HepG2 (cell line): ENCODE measurements around the gene RPS19BP1. TPM values are rescaled to one million over a fixed set of nuclear protein-coding genes. Genes with fewer than 3 reads are reported as not detected.
A peak's percentile ranks its signal among the peaks of the same experiment; 100 is the strongest.

Experiments used
- ATAC-seq: fragments of 200-7000 bp; cut with Tn5 transposase; 3 replicates; pipeline ENCODE4 v1.9.1; 2020; ENCODE audit warnings: mild to moderate bottlenecking, moderate library complexity
- BruUV-seq: library from RNA; stranded (reverse); fragments of 400-500 nt; replicated peaks from 2 replicates; lab custom pipeline; 2021; lab: Mats Ljungman, UMichigan
- CTCF ChIA-PET: fragments of 300-600 bp; formaldehyde crosslinking; extraction: SDS; loops from one replicate; lab custom pipeline; 2021; ENCODE audit warnings: low total read pairs, inconsistent platforms, low intra/inter-chr PET ratio; lab: Yijun Ruan, JAX
- POLR2A ChIA-PET: fragments of 350-600 bp; sonication (Branson Sonifier 250); formaldehyde crosslinking; loops from one replicate; lab custom pipeline; 2020; ENCODE audit warnings: antibody characterized with exemption, inconsistent platforms; lab: Yijun Ruan, JAX
- DNase-seq: peaks from one replicate; pipeline ENCODE4 v3.0.0-alpha.2; 2015; ENCODE audit warnings: low spot score
- FAIRE-seq: peaks from 3 replicates; lab custom pipeline; 2011; peaks lifted over from hg19 to GRCh38; lab: Jason Lieb, UNC
- H2AFZ ChIP-seq: one replicate; pipeline ENCODE4 v1.6.1; 2011; ENCODE audit warnings: low read length, inconsistent platforms
- H3K27ac ChIP-seq: fragments of 300-600 bp; 3 replicates; pipeline ENCODE4 v1.8.0; 2011; ENCODE audit warnings: mixed run types, mild to moderate bottlenecking, mixed read lengths, low read length, inconsistent platforms; ENCODE audit not compliant: insufficient read depth; ENCODE audit errors: extremely low read length
- H3K27me3 ChIP-seq, 2 experiments: fragments of 200-600 bp in 1 of 2; 2 replicates in 1 of 2; 3 replicates in 1 of 2; pipeline versions ENCODE4 v1.6.0 to v1.8.0; 2011; ENCODE audit warnings: low read length in 2 of 2, mild to moderate bottlenecking in 2 of 2, moderate library complexity in 2 of 2, inconsistent platforms in 1 of 2; ENCODE audit not compliant: insufficient read depth in 2 of 2, control insufficient read depth in 1 of 2
- H3K36me3 ChIP-seq, 2 experiments: fragments of 200-600 bp in 1 of 2; replicated peaks in 1 of 2; 2 replicates in 1 of 2; 3 replicates in 1 of 2; pipeline versions ENCODE4 v1.5.1 to v1.8.0; 2011; ENCODE audit warnings: low read length in 2 of 2, inconsistent platforms in 1 of 2; ENCODE audit not compliant: insufficient read depth in 2 of 2, control insufficient read depth in 1 of 2
- H3K4me1 ChIP-seq: 2 replicates; pipeline ENCODE4 v1.5.1; 2012; ENCODE audit warnings: low read length, inconsistent platforms; ENCODE audit not compliant: insufficient read depth
- H3K4me2 ChIP-seq: 2 replicates; pipeline ENCODE4 v1.6.0; 2011; ENCODE audit warnings: low read depth, low read length, inconsistent platforms
- H3K4me3 ChIP-seq, 3 experiments: fragments of 200-600 bp in 1 of 3; sonication (generic), shearing (Covaris generic) in 1 of 3; replicated peaks in 1 of 3; 2 replicates each; pipeline ENCODE4 v1.5.1; 2011 to 2016; ENCODE audit warnings: low read length in 3 of 3, inconsistent platforms in 2 of 3, low read depth in 2 of 3, mild to moderate bottlenecking in 2 of 3, control low read depth in 1 of 3, mixed read lengths in 1 of 3; ENCODE audit not compliant: insufficient read depth in 1 of 3
- H3K79me2 ChIP-seq: one replicate; pipeline ENCODE4 v1.6.1; 2011; ENCODE audit warnings: low read length, inconsistent platforms; ENCODE audit not compliant: insufficient read depth
- H3K9ac ChIP-seq: 2 replicates; pipeline ENCODE4 v1.6.0; 2011; ENCODE audit warnings: mild to moderate bottlenecking, low read depth, low read length, inconsistent platforms; ENCODE audit not compliant: insufficient read depth
- H3K9me3 ChIP-seq: 2 replicates; pipeline ENCODE4 v1.5.1; 2012; ENCODE audit warnings: mild to moderate bottlenecking, low read length
- H4K20me1 ChIP-seq: 2 replicates; pipeline ENCODE4 v1.6.0; 2011; ENCODE audit warnings: inconsistent platforms, mild to moderate bottlenecking, low read length, moderate library complexity; ENCODE audit not compliant: insufficient read depth
- CEBPB ChIP-seq: IDR thresholded peaks from 2 replicates; pipeline ENCODE4 v1.6.1; 2011; ENCODE audit warnings: low read depth, low read length, improper control_type of control experiment, borderline replicate concordance
- ELF4 ChIP-seq: sonication (generic); formaldehyde crosslinking; IDR thresholded peaks from 2 replicates; pipeline ENCODE4 v1.5.0; 2020; ENCODE audit warnings: missing genetic modification reagents, mild to moderate bottlenecking, moderate library complexity, borderline replicate concordance
- FOXO1 ChIP-seq: sonication (generic); formaldehyde crosslinking; IDR thresholded peaks from 2 replicates; pipeline ENCODE4 v1.4.0; 2020; ENCODE audit warnings: missing genetic modification reagents
- GATAD1 ChIP-seq: IDR thresholded peaks from 2 replicates; pipeline ENCODE4 v1.6.1; 2016; ENCODE audit warnings: missing genetic modification reagents, missing compliant biosample characterization
- MAF1 ChIP-seq: sonication (generic); formaldehyde crosslinking; IDR thresholded peaks from 2 replicates; pipeline ENCODE4 v1.5.0; 2020; ENCODE audit warnings: missing genetic modification reagents, borderline replicate concordance
- MAFF ChIP-seq: IDR thresholded peaks from 2 replicates; pipeline ENCODE4 v1.6.1; 2011; ENCODE audit warnings: low read depth, low read length, improper control_type of control experiment
- SAFB2 ChIP-seq: sonication (generic); formaldehyde crosslinking; IDR thresholded peaks from 2 replicates; pipeline ENCODE4 v1.5.1; 2020; ENCODE audit warnings: missing genetic modification reagents, low read depth, mild to moderate bottlenecking, borderline replicate concordance
- ZFP41 ChIP-seq: sonication (generic); formaldehyde crosslinking; IDR thresholded peaks from 2 replicates; pipeline ENCODE4 v1.4.0; 2020; ENCODE audit warnings: mild to moderate bottlenecking, missing genetic modification reagents, borderline replicate concordance
- ZNF101 ChIP-seq: sonication (generic); formaldehyde crosslinking; IDR thresholded peaks from 2 replicates; pipeline ENCODE4 v1.4.0; 2020; ENCODE audit warnings: mild to moderate bottlenecking, low read depth, missing genetic modification reagents, borderline replicate concordance
- ZNF292 ChIP-seq: sonication (generic); formaldehyde crosslinking; IDR thresholded peaks from 2 replicates; pipeline ENCODE4 v1.8.1; 2022; ENCODE audit warnings: mild to moderate bottlenecking, low read depth, missing genetic modification reagents, borderline replicate concordance
- ZNF607 ChIP-seq: sonication (generic); formaldehyde crosslinking; IDR thresholded peaks from 2 replicates; pipeline ENCODE4 v1.5.1; 2020; ENCODE audit warnings: missing genetic modification reagents, mild to moderate bottlenecking, borderline replicate concordance
- WGBS: methylation state at CpG from one replicate; pipeline ENCODE4 v1.1.6; 2017; ENCODE audit warnings: low lambda C conversion rate; 5-methylcytosine and 5-hydroxymethylcytosine counted together
- in situ Hi-C: cut with HindIII; loops from 2 replicates; pipeline ENCODE4 v1.10.0; 2017; ENCODE audit warnings: low pct_unique_long_range_greater_than_20kb; ENCODE audit not compliant: extremely low pct_ligation_motif_present
- intact Hi-C: fragments of 100-400 bp; cut with micrococcal nuclease; formaldehyde crosslinking; loops from one replicate; pipeline ENCODE4 v1.10.0; 2022; ENCODE audit not compliant: unreplicated experiment
- polyA plus RNA-seq, 8 experiments: library from polyadenylated mRNA; depleted of rRNA in 3 of 8; stranded (reverse) in 7 of 8; unstranded in 1 of 8; fragments of >200 nt; fragmentation: Illumina TruSeq in 4 of 8; extraction: Trizol in 4 of 8; gene quantifications; 2 replicates each; pipeline versions ENCODE4 v1.2.1 to v1.2.3, GENCODE V29; 2011 to 2016; ENCODE audit warnings: low read depth in 4 of 8, missing spikeins in 1 of 8, mixed read lengths in 1 of 8; ENCODE audit not compliant: insufficient read depth in 1 of 8
- total RNA-seq, 5 experiments: library from RNA; depleted of rRNA; stranded (reverse); fragments of >200 nt; fragmentation: Illumina TruSeq; extraction: Trizol; gene quantifications; 2 replicates each; pipeline ENCODE4 v1.2.3, GENCODE V29; 2016; ENCODE audit warnings: low read depth in 1 of 5
- TF ChIP-seq, protein P1 (sequence below): sonication (generic); formaldehyde crosslinking; IDR thresholded peaks from 2 replicates; pipeline ENCODE4 v1.5.0; 2020; ENCODE audit warnings: mild to moderate bottlenecking, missing genetic modification reagents
- TF ChIP-seq, protein P2 (sequence below): sonication (generic); formaldehyde crosslinking; IDR thresholded peaks from 2 replicates; pipeline ENCODE4 v1.4.0; 2020; ENCODE audit warnings: low read depth, mild to moderate bottlenecking, missing genetic modification reagents
- TF ChIP-seq, protein P3 (sequence below): sonication (generic); formaldehyde crosslinking; IDR thresholded peaks from 2 replicates; pipeline ENCODE4 v1.9.0; 2022; ENCODE audit warnings: low read depth, missing genetic modification reagents

The RPS19BP1 gene
- total and polyA plus RNA-seq, 2 of the 13 experiments (the other 11 are each of a cell fraction or from before 2014, with no cell fraction given): 44.3 to 81.3 TPM

DNA sequence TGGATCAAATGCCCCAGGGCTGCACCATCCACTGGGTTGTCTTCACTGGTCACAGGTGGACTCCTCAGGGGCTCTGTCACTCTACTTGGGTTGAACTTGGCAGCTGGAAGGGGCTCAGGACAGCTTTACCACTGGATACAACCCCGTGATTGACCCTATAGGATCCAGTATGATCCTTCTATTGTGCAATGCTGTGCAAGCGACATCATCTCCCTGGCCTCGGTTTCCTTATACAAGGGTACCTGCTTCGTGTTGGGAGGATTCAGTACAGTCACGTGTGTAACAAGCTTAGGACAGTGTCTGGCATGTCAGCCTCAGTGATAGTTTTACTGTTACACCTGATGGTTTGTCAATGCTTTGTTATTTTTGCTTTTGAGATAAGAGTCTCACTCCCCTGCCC lies 51.0 kb downstream of the RPS19BP1 start:
- ChIA-PET POLR2A (no interaction called here), CTCF (no interaction called here)
- no peak for FAIRE-seq
- H3K4me3 ChIP-seq: no peak overlapping the region
- no peak overlapping the region for H3K27ac ChIP-seq
- no peaks in the 10 kb centered on the region for H3K79me2 ChIP-seq
- H3K4me1 ChIP-seq: peaks cover 1% of the 10 kb centered on the region
- WGBS: 10% methylated on average over 4 of the region's 5 CpGs
- no peak for DNase-seq
- in situ Hi-C loops (no loop called here), intact Hi-C loops (no loop called here)
- ATAC-seq: no peak
- no peak overlapping the region for H2AFZ ChIP-seq
- no peaks in the 10 kb centered on the region; a peak in 1 of 5 replicates for H3K27me3 ChIP-seq
- H4K20me1 ChIP-seq: no peaks in the 10 kb centered on the region
- no peak overlapping the region for H3K4me2 ChIP-seq
- H3K9me3 ChIP-seq: no peaks in the 10 kb centered on the region
- peak; percentile 58; the same call in 1 of the 2 replicates for TF ChIP-seq CEBPB
- TF ChIP-seq, protein P1, sequence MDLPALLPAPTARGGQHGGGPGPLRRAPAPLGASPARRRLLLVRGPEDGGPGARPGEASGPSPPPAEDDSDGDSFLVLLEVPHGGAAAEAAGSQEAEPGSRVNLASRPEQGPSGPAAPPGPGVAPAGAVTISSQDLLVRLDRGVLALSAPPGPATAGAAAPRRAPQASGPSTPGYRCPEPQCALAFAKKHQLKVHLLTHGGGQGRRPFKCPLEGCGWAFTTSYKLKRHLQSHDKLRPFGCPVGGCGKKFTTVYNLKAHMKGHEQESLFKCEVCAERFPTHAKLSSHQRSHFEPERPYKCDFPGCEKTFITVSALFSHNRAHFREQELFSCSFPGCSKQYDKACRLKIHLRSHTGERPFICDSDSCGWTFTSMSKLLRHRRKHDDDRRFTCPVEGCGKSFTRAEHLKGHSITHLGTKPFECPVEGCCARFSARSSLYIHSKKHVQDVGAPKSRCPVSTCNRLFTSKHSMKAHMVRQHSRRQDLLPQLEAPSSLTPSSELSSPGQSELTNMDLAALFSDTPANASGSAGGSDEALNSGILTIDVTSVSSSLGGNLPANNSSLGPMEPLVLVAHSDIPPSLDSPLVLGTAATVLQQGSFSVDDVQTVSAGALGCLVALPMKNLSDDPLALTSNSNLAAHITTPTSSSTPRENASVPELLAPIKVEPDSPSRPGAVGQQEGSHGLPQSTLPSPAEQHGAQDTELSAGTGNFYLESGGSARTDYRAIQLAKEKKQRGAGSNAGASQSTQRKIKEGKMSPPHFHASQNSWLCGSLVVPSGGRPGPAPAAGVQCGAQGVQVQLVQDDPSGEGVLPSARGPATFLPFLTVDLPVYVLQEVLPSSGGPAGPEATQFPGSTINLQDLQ (CRISPR knock-in tag): no peak
- H3K9ac ChIP-seq: no peak overlapping the region
- no peaks in the 10 kb centered on the region for H3K36me3 ChIP-seq
- no TSS peak for BruUV-seq

DNA sequence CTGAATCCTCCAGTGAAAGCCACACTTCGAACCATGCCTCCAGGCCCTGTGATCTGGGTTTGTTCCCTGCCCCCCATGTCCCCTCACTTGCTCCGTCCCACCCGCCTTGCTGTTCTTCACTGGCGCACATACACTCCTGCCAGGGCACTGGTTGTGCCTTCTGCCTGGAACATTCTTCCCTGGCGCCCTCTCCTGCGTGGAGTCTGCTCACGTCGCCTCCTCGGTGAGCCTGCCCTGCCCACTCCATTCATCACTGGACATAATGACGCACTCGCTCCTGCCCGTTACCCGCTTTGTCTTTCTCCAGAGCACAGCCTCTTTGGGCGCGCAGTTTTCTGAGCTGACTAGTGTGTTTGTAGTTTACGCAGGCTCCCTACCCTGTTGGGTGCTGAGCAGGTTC lies 51.5 kb downstream of the RPS19BP1 start:
- ChIA-PET POLR2A (no interaction called here), CTCF (no interaction called here)
- no peaks in the 10 kb centered on the region for H3K79me2 ChIP-seq
- WGBS: 67% methylated on average over 16 of the region's 16 CpGs
- H3K9ac ChIP-seq: no peak overlapping the region
- H4K20me1 ChIP-seq: no peaks in the 10 kb centered on the region
- no peak overlapping the region for H3K27ac ChIP-seq
- H3K36me3 ChIP-seq: no peaks in the 10 kb centered on the region
- ATAC-seq (no peak), DNase-seq (no peak), FAIRE-seq (no peak)
- H3K27me3 ChIP-seq: no peaks in the 10 kb centered on the region; a peak in 1 of 5 replicates
- no peaks in the 10 kb centered on the region for H3K4me1 ChIP-seq
- intact Hi-C loops (no loop called here), in situ Hi-C loops (no loop called here)
- H3K9me3 ChIP-seq: no peaks in the 10 kb centered on the region
- H2AFZ ChIP-seq: no peak overlapping the region
- no peak overlapping the region for H3K4me3 ChIP-seq
- H3K4me2 ChIP-seq: no peak overlapping the region
- BruUV-seq: no TSS peak
- TF ChIP-seq ELF4 (no peak), MAFF (no peak), ZNF101 (CRISPR knock-in tag) (no peak), ZNF292 (no peak), FOXO1 (no peak), SAFB2 (CRISPR knock-in tag) (no peak), ZFP41 (CRISPR knock-in tag) (no peak), MAF1 (CRISPR knock-in tag) (no peak), GATAD1 (CRISPR knock-in tag) (no peak), ZNF607 (no peak)
- TF ChIP-seq, protein P2, sequence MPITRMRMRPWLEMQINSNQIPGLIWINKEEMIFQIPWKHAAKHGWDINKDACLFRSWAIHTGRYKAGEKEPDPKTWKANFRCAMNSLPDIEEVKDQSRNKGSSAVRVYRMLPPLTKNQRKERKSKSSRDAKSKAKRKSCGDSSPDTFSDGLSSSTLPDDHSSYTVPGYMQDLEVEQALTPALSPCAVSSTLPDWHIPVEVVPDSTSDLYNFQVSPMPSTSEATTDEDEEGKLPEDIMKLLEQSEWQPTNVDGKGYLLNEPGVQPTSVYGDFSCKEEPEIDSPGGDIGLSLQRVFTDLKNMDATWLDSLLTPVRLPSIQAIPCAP (CRISPR knock-in tag): no peak
- TF ChIP-seq, protein P3, sequence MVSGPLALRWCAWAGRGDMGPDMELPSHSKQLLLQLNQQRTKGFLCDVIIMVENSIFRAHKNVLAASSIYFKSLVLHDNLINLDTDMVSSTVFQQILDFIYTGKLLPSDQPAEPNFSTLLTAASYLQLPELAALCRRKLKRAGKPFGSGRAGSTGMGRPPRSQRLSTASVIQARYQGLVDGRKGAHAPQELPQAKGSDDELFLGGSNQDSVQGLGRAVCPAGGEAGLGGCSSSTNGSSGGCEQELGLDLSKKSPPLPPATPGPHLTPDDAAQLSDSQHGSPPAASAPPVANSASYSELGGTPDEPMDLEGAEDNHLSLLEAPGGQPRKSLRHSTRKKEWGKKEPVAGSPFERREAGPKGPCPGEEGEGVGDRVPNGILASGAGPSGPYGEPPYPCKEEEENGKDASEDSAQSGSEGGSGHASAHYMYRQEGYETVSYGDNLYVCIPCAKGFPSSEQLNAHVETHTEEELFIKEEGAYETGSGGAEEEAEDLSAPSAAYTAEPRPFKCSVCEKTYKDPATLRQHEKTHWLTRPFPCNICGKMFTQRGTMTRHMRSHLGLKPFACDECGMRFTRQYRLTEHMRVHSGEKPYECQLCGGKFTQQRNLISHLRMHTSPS: no peak
